Right lung (tissue), 5 donors: Measurements from ENCODE around the gene VIPR2. TPM values are rescaled to one million over a fixed set of nuclear protein-coding genes. Genes with fewer than 3 reads are reported as not detected.
"Not testable (repeated sequence)": the region's sequence is repeated elsewhere in the genome, so short reads cannot be mapped to it uniquely, and the experiment has no call there.

Experiments used
- DNase-seq, 2 donors: peaks; one replicate each; pipeline ENCODE4 v3.0.0-alpha.2; 2013
- polyA plus RNA-seq, 5 donors: library from polyadenylated mRNA; unstranded; fragments of 120-200 nt; gene quantifications; one replicate each; pipeline versions ENCODE4 v1.2.1 to v1.2.3, GENCODE V29; 2013; ENCODE audit warnings: inconsistent platforms in 1 of 5, low replicate concordance in 1 of 5; ENCODE audit not compliant: insufficient read length in 5 of 5, insufficient read depth in 1 of 5

Gene VIPR2
- polyA plus RNA-seq, 5 donors: 0.18 to 0.63 (median 0.44) TPM

DNA sequence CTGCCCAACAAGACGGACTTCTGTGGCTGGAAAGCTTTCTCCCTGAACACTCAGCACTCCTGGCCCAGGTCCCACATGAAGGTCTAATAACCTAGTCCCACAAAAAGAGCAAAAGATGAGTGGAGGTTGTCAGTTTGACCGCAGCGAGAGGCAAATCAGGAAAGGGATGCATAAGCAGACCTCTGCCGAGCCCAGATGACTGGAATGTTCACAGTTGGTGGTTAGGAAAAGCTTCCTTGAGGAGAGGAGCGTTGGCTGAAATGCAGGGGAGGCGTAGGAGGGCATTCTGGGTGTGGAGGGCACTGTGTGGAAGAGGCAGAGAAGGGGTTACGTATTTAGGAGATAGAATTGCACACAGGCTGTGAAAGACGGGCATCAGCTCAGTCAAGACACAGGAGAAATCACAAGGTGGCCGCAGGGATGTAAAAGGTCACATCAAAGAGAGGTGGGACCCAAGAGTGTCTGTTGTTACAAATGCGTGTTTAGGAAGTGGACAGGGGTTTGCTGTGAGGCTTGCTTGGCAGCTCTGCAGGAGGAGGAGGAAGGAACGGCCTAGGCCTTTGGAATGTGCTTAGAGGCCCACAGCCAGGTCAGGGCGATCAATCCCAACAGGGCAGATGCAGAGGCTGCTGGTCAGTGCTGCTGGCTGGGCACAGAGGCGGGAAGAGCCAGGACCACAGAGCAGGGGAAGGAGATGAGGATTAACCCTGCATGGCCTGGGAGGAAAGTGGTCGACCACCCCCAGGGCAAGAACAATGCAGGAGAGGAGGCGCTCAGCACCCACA lies 133.5 kb downstream of the VIPR2 start:
- no peak for DNase-seq

DNA sequence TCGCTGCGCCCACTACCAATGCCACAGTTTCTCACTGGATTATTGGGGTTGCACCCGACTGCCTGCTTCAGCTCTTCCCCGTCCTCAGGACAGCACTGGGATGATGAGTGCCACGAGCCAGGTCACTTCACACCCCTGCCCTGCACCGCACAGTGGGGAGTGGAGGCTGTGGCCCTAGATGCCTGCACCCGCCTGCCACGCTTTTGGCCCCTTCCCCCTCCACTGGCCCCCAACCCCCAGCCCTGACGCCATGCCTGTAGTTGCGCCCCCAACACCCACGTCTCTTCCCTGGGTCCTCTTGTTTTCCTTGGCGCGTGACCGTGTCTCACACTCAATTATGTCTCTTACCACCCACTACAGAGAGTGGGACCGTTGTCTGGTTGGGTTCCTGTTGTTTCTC lies 134.3 kb downstream of the VIPR2 start:
- DNase-seq: no peak

DNA sequence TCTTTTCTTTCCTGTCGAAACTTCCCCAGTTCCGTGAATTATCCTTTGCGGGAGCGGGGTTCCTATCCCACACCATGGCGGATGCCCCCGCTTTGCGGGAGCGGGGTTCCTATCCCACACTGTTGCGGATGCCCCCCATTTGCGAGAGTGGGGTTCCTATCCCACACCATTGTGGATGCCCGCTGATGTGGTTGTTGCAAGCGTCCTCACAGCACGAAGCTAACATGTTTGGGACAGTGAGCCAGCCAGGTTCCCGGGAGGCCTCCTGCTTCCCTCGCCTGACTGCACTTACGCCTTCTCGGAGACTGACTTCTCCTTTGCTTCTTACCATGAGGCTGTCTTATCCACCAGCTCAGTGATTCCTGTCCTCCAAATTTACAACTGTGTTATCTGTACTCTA lies 134.7 kb downstream of the VIPR2 start:
- no peak for DNase-seq

DNA sequence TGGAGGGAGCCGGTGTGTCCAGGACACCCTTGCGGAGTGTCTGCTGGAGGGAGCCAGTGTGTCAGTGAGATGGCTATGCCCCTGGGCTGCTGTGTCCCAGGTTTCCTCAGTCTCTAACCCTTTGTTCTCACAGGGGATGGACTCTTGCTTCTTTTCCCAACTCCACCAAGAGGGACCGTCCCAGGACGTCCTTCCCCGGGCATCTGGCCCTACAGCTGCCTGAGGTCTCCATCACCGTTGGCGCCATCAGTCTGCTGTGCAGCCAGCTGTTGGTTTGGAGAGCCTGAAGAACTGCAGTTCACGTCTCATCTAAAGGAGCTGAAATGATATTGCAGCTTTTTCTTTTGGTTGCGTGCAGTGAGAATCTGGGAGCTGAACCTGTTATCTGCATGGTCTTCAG lies 136.2 kb downstream of the VIPR2 start:
- no peak for DNase-seq

DNA sequence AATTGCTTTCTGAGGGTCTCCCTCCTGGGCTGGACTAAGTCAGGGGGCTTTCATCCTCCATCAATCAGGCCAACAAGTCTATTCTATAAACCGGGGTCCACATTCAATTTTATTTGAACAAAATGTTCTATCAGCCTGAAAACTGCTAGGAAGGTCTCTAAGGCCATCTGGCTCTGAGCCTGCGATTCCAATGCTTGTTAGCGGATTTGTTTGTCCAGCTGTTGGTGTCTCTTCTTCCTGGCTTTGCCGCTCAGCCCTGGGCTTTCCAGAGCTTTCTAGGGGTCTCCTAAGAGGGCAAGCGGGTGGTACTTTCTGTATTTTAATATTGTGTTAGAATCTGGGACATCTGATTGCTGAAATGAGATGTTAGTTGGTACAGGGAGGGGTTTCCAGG lies 136.7 kb downstream of the VIPR2 start:
- no peak for DNase-seq

DNA sequence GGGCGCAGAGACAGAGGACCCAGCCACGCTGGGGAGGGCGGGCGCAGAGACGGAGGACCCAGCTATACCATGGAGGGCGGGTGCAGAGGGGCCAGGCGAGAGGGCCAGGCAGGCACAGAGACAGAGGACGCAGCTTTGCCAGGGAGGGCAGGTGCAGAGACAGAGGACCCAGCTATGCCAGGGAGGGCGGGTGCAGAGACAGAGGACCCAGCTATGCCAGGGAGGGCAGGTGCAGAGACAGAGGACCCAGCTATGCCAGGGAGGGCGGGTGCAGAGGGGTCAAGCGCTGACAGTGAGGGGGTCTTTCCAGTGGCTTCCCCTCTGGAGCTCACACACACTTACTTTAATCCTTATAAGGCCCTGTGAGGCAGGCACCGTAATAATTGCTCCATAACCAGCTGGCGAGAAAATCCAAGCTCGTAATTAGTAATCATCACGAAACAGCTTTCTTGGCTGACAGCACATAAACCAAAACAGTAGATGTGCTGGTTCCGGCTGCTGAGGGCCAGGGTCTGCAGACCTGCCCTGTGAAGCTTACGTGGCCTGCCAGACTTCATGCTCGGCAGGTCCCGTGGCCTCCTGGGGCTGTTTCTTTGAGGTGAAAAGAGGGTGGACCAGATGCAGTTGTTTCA lies 137.2 kb downstream of the VIPR2 start:
- DNase-seq: no peak

DNA sequence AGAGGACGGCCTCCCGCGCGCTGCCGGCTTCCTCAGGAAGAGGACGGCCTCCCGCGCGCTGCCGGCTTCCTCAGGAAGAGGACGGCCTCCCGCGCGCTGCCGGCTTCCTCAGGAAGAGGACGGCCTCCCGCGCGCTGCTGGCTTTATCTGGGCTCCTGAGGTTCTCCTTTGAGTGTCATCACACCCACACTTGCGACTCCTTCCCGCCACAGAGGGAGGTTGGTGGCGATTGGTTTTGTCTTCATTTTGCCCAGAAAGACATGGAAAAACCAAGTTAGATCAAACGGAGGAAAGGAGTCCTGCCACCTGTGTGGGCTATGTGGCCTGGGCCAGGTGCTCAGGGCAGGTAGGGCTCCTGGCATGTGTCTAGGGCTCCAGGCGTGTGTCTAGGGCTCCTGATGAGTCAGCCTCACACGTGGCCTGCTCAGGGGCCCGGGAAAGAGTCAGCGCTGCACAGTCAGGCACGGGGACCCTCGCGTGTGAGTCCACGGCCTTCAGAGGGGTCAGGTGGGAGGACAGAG lies 138.0 kb downstream of the VIPR2 start:
- no peak for DNase-seq

DNA sequence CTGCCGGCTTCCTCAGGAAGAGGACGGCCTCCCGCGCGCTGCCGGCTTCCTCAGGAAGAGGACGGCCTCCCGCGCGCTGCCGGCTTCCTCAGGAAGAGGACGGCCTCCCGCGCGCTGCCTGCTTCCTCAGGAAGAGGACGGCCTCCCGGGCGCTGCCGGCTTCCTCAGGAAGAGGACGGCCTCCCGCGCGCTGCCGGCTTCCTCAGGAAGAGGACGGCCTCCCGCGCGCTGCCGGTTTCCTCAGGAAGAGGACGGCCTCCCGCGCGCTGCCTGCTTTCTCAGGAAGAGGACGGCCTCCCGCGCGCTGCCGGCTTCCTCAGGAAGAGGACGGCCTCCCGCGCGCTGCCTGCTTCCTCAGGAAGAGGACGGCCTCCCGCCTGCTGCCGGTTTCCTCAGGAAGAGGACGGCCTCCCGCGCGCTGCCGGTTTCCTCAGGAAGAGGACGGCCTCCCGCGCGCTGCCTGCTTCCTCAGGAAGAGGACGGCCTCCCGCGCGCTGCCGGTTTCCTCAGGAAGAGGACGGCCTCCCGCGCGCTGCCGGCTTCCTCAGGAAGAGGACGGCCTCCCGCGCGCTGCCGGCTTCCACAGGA lies 138.6 kb downstream of the VIPR2 start:
- not testable (repeated sequence) for DNase-seq

DNA sequence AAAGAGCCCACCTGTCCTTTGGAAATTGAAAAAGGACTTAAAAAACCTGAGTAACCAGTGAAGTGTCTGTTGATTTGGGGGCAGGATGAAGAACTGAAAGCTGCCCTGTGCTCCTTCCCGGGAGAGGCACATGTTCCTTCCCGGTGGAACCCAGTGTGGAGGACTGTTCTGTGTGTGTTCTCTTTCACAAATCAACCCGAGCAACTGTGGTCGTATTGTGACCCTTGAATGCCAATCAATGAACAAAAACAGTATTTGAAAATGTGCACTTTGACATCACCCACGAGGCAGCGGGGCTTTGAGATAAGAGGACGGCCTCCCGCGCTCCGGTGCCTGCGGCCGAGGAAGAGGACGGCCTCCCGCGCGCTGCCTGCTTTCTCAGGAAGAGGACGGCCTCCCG lies 139.0 kb downstream of the VIPR2 start:
- DNase-seq: no peak

DNA sequence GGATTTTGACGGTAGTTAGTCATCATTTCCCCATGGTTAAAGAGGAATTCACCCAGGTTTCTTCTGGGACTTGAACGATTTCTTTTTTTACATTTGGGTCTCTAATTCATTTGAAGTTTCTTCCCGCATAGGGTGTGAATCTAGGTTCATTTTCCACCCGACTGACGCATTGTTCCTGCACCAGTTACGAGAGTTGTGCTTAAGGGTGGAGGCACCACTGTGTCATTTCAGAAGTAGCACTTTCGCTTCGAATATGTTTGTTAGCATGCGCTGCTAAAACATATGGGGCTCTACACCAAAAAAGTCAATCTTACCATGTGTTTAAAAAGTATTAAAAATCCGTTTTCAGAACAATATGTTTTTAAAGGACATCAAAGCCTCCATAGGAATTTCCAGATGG lies 140.3 kb downstream of the VIPR2 start:
- DNase-seq: no peak

DNA sequence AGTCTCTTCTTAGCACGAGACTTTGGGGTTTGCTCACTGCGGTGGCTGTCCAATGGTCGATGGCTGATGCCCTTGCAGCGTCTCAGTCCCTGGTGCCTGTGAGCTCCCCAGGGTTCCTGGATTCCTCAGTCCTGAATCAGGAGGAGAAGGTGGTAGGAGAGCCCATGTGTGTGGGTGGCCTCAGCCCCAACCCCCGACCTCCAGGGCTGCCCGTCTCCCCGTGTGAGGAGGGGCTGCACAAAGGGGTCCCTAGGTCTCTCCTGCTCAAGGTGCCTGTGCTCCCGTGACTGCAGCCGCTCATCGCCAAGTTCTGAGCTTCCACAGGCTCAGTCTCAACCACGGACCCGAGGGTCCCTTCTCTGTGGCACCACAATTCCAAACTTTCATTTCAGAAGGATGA lies 142.9 kb downstream of the VIPR2 start:
- DNase-seq: no peak

DNA sequence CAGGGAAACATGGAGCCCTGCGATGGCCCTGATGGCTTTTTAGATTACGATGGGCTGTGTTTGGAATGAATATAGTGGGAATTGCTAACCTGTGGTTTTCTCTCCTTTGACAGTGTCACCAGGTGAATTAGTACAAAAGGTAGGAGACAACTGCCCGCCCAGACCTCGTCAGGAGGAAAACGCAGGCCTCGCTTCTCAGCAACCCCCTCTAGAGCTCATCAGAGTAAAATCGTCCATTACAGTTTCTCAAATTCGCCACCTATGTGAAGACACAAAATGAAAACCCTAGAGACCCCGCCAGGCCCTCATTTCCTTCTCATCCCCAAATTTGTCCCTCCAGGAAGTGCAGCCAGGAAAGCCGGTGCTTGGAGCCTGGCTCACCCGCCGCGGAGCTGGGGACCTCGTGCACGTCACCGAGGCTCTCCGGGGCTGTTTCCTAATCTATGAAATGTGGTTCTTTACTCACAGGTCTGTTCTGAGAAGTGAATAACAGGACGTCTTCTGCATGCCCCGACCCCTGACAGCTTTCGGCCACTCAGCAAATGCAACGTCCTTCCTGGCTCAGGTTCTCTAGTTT lies 143.7 kb downstream of the VIPR2 start:
- DNase-seq: no peak

DNA sequence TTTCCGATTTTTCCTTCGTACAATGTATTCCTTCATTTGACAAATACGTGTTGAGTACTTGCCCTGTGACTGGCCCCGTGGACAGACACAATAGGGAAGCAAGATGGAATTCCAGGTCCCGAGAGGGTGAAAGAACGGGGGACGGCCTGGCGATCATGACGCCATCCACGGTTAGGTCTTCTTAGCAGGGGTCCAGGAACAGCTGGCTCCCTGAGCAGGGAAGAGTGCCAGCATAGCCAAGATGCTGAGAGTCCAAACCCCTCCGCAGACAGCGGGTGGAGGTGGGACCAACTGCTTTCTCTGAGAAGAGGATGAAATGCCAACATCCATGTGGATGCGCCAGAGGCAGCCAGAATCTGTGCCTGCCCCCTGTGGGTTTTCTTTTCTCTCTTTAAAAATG lies 144.6 kb downstream of the VIPR2 start:
- DNase-seq: no peak

DNA sequence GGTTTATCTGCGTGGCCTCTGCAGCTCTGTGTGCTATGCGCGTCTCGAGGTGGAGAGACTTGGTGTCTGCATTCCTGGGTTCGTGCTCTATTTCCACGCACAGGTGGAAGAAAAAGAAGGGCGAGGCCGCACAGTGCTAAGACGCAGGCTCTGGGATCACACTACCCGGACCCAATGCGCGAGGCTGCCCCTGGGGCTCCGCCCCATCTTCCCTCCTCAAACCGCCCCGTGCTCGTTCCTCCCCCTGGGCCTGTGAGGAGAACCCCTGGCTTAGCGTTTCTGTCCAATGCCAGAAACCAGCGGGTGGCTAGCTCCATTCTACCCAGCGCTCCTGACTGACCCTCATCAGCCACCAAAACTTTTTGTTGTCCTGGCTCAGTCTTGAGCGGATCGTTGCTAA lies 145.2 kb downstream of the VIPR2 start:
- no peak for DNase-seq

DNA sequence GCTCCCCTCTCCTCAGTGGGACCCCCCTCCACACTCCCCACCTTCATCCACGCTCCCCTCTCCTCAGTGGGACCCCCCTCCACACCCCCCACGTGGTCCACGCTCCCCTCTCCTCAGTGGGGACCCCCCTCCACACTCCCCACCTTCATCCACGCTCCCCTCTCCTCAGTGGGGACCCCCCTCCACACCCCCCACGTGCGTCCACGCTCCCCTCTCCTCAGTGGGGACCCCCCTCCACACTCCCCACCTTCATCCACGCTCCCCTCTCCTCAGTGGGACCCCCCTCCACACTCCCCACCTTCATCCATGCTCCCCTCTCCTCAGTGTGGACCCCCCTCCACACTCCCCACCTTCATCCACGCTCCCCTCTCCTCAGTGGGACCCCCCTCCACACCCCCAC lies 146.4 kb downstream of the VIPR2 start:
- DNase-seq: not testable (repeated sequence)

DNA sequence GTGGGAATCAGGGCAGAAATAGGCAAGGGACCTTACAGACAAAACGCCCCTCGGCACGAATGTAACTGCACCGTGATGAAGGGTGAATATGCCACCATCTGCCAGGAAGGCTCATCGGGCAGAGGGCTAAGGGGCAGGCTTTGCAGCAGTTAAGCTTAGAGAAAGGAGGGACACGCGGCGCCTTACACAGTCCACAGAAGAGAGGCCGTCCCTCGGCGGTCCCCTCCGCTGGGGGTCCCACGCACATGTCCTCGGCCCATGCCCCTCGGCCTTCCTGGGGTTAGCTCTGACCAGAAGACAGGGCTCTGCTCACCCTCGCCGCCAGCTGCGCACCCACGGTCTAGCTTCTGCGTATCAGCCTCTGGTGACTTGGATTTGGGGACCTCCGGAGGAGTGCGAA lies 147.2 kb downstream of the VIPR2 start:
- no peak for DNase-seq

DNA sequence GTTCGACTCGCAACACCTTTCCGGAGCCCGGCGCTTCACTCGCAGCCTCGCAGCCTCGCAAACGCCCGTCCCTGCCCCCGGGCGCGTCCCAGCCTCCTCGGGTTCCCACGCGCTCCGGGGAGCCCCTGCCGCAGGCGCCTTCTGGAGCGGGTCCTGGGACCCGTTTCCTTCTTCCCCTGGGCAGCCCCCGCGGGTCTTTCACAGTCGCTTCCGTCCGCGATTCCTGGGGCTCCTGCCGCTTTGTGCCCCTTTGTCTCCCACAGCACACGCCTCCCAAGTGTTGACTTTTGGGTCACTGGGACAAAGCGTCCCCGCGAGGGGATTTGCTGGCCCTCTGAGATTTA lies 147.6 kb downstream of the VIPR2 start:
- DNase-seq: no peak

DNA sequence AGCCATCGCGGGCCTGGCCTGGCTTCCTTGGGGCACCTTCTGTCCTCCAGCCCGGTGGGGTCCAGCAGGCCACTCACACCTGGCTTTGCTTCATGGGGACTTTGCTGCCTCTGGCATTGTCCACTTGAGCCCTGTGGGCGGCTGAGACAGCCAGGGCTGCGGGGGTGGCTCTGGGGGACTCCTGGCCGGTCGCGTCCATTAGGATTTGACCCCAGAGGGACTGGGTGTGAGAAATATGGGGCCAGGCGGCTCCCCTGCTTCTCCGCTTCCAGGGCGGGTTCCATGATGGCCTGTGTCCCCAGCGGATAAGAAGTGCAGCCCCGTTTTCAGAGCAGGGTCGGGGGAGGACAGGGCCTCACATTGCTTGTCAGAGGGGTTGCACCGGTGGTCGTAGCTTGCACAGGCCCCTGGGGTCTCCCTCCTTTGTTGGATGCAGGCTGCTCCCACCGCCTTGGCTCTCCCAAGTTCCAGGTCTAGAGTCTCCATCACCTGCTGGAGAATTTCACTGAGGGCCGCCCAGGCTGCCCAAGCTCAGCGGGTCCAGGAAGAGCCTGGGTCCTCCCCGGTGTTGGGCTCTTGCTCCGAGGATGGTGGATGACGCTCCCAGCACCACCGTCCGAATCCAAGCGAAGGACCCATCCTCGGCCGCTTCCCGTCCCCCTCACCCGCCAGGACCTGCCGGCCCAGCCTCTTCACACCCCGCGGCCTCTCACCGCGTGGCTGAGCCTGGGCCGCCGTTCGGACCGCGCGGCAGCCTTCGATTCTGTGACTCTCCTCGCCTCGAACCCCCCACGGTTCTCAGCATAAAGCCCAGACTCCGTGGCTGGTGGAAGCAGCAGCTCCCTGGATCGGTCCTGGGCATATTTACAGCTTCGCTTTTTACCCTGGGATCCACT lies 148.2 kb downstream of the VIPR2 start:
- no peak for DNase-seq

DNA sequence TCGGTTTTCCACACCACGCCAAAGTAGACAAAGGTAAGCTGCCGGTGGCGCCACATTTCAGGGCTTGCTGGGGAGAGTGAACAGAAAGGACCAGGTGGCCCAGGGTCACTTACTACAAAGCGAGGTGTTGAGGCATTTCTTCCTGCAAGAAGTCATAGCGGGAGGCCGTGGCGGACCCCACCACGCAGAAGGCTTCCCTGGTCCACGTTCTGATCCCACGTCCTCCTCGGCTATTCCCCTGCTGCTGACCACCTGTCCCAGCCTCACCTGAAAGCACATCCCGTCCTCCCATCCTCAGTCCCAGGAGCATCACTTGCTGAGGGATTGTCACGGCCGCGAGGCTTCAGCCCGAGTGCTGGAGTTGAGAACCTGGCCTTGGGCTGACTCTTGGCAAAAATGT lies 149.2 kb downstream of the VIPR2 start:
- no peak for DNase-seq

DNA sequence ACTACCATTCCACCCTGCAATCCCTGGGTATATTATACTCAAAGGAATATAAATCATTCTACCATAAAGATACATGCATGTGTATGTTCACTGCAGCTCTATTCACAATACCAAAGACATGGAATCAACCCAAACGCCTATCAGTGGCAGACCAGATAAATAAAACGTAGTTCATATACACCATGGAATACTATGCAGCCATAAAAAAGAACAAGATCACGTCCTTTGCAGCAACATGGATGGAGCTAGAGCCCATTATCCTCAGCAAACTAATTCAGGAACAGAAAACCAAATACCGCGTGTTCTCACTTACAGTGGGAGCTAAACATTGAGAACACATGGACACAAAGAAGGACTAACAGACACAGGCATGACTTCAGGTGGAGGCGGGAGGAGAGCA lies 150.0 kb downstream of the VIPR2 start:
- no peak for DNase-seq

DNA sequence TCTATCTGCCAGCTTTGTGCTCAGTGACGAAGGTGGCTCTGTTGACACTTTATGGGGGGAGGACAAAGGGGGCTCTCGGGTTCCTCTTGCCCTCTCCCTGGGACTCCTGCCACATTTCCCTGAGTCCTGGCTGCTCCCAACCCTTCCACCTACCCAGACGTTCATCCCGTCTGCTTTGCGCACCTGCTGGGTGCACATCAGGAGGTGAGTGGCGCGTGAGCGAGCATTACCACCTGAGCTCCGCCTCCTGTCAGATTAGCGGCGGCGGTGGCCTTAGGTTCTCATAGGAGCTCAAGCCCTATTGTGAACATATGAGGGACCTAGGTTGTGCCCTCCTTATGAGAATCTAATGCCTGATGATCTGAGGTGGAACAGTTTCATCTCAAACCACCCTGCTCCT lies 151.1 kb downstream of the VIPR2 start:
- DNase-seq: no peak

DNA sequence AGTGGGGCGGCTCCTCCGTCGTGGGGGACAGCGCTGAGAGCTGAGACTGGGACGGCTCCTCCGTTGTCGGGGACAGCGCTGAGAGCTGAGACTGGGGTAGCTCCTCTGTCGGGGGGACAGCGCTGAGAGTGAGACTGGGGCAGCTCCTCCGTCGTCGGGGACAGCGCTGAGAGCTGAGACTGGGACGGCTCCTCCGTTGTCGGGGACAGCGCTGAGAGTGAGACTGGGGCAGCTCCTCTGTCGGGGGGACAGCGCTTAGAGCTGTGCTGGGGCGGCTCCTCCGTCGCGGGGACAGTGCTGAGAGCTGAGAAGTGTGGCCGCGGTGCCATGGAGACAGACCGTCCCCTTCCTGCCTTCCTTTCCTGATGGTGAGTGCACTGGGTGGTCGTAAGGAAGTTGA lies 151.9 kb downstream of the VIPR2 start:
- no peak for DNase-seq
